Loucy (cell line): ENCODE data around the gene PARVB.

Experiments
- EZH2phosphoT487 ChIP-seq: fragments of 200-600 bp; IDR thresholded peaks from 2 replicates; pipeline ENCODE4 v1.6.1; 2018; ENCODE audit warnings: antibody characterized with exemption, mild to moderate bottlenecking, moderate library complexity, borderline replicate concordance
- TF ChIP-seq, protein P1 (sequence below): fragments of 200-600 bp; sonication (generic); conservative IDR thresholded peaks from 2 replicates; pipeline ENCODE4 v1.5.1; 2014; ENCODE audit warnings: mild to moderate bottlenecking, antibody characterized with exemption, low read length

DNA sequence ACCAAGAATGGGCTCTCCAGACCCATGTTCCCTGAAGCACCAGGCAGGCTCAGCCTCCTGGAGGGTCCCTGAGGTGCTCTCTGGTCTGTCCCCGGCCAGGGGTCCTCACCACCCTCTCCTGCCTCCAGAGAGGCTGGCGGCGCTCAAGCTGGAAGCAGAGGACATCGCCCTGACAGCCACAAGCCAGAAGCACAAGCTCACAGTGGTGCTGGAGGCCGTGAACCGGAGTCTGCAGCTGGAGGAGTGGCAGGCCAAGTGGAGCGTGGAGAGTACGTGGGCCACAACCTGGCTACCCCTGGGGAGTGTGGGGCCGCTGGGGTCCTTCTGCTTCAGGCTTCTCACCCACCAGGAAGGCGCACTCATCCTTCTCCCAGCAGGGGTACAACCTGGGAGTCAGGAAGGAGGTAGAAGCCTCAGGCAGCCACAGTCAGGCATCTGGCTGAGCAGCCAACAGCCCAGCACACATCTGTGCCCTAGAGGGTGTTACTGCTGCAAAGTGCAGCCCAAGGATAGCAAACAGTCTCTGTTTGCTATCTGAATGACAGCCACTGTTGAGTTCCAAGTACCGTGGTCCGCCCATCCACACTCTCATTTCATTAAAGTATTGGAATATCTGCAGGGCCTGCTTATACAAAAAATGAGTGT is 165.0 kb downstream of the PARVB start:
- TF ChIP-seq, protein P1, sequence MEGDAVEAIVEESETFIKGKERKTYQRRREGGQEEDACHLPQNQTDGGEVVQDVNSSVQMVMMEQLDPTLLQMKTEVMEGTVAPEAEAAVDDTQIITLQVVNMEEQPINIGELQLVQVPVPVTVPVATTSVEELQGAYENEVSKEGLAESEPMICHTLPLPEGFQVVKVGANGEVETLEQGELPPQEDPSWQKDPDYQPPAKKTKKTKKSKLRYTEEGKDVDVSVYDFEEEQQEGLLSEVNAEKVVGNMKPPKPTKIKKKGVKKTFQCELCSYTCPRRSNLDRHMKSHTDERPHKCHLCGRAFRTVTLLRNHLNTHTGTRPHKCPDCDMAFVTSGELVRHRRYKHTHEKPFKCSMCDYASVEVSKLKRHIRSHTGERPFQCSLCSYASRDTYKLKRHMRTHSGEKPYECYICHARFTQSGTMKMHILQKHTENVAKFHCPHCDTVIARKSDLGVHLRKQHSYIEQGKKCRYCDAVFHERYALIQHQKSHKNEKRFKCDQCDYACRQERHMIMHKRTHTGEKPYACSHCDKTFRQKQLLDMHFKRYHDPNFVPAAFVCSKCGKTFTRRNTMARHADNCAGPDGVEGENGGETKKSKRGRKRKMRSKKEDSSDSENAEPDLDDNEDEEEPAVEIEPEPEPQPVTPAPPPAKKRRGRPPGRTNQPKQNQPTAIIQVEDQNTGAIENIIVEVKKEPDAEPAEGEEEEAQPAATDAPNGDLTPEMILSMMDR: no peak
- TF ChIP-seq EZH2phosphoT487: no peak
